K562 (cell line): ENCODE data around the gene PTX3. TPM values are rescaled to one million over a fixed set of nuclear protein-coding genes. Genes with fewer than 3 reads are reported as not detected.

Experiments used
- ATAC-seq: fragments of 200-7000 bp; cut with Tn5 transposase; 3 replicates; pipeline ENCODE4 v1.9.1; 2020; ENCODE audit warnings: moderate library complexity
- BruUV-seq: library from RNA; stranded (reverse); fragments of 400-500 nt; replicated peaks from 2 replicates; lab custom pipeline; 2021; lab: Mats Ljungman, UMichigan
- CTCF ChIA-PET: fragments of 300-600 bp; formaldehyde crosslinking; extraction: SDS; loops from one replicate; lab custom pipeline; 2021; ENCODE audit warnings: low intra/inter-chr PET ratio; lab: Yijun Ruan, JAX
- POLR2A ChIA-PET: fragments of 300-600, 350-650 bp; sonication (Branson Sonifier 250); formaldehyde crosslinking; extraction: SDS; loops from one replicate; lab custom pipeline; 2021; ENCODE audit warnings: antibody characterized with exemption, inconsistent platforms; lab: Yijun Ruan, JAX
- DNase-seq, 4 experiments: peaks; one replicate each; pipeline versions ENCODE4 v3.0.0 to v3.0.0-alpha.2; 2011 to 2018; ENCODE audit warnings: low spot score in 3 of 4, mixed read lengths in 3 of 4; ENCODE audit errors: extremely low read depth in 1 of 4
- FAIRE-seq: peaks from 2 replicates; lab custom pipeline; 2011; peaks lifted over from hg19 to GRCh38; lab: Jason Lieb, UNC
- H2AFZ ChIP-seq: 2 replicates; pipeline ENCODE4 v1.6.0; 2011; ENCODE audit warnings: low read depth, low read length, control low read depth, inconsistent platforms
- H3K27ac ChIP-seq: fragments of 200-600 bp; 3 replicates; pipeline ENCODE4 v1.8.0; 2011; ENCODE audit warnings: low read depth, mild to moderate bottlenecking, control low read depth, inconsistent platforms, low read length, moderate library complexity, mixed read lengths; ENCODE audit errors: extremely low read depth
- H3K27me3 ChIP-seq, 2 experiments: fragments of 300-600 bp in 1 of 2; 2 replicates in 1 of 2; 3 replicates in 1 of 2; pipeline versions ENCODE4 v1.6.0 to v1.8.0; 2011; ENCODE audit warnings: inconsistent platforms in 2 of 2, low read length in 2 of 2, mild to moderate bottlenecking in 1 of 2, mixed read lengths in 1 of 2, moderate library complexity in 1 of 2; ENCODE audit not compliant: control insufficient read depth in 2 of 2, insufficient read depth in 2 of 2
- H3K36me3 ChIP-seq: fragments of 300-600 bp; 3 replicates; pipeline ENCODE4 v1.8.0; 2011; ENCODE audit warnings: mild to moderate bottlenecking, low read length, inconsistent platforms; ENCODE audit not compliant: control insufficient read depth, insufficient read depth
- H3K4me1 ChIP-seq, 2 experiments: fragments of 200-600 bp in 1 of 2; replicated peaks in 1 of 2; 2 replicates in 1 of 2; 3 replicates in 1 of 2; pipeline versions ENCODE4 v1.5.1 to v1.8.0; 2011; ENCODE audit warnings: inconsistent platforms in 2 of 2, low read length in 2 of 2, mild to moderate bottlenecking in 1 of 2, mixed read lengths in 1 of 2, moderate library complexity in 1 of 2; ENCODE audit not compliant: control insufficient read depth in 2 of 2, insufficient read depth in 2 of 2
- H3K4me2 ChIP-seq: 2 replicates; pipeline ENCODE4 v1.6.1; 2011; ENCODE audit warnings: low read length, control low read depth, inconsistent platforms, mixed read lengths; ENCODE audit not compliant: insufficient read depth
- H3K4me3 ChIP-seq: fragments of 200-600 bp; sonication (generic), shearing (Covaris generic); 2 replicates; pipeline ENCODE4 v1.5.1; 2016; ENCODE audit warnings: control low read depth, inconsistent platforms
- H3K79me2 ChIP-seq: fragments of 200-600 bp; 3 replicates; pipeline ENCODE4 v1.8.0; 2011; ENCODE audit warnings: low read length, inconsistent platforms; ENCODE audit not compliant: control insufficient read depth, insufficient read depth
- H3K9ac ChIP-seq, 2 experiments: 2 replicates each; pipeline versions ENCODE4 v1.6.0 to v1.6.1; 2011; ENCODE audit warnings: low read depth in 2 of 2, low read length in 2 of 2, control low read depth in 1 of 2, inconsistent platforms in 1 of 2, mild to moderate bottlenecking in 1 of 2, mixed read lengths in 1 of 2; ENCODE audit not compliant: insufficient read depth in 1 of 2
- H3K9me1 ChIP-seq: one replicate; pipeline ENCODE4 v1.6.0; 2011; ENCODE audit warnings: inconsistent platforms, mild to moderate bottlenecking, low read length, moderate library complexity; ENCODE audit not compliant: control insufficient read depth, insufficient read depth
- H3K9me3 ChIP-seq: replicated peaks from 2 replicates; pipeline ENCODE4 v1.5.1; 2011; ENCODE audit warnings: low read depth, low read length, inconsistent platforms; ENCODE audit not compliant: control insufficient read depth, insufficient read depth
- H4K20me1 ChIP-seq: replicated peaks from 2 replicates; pipeline ENCODE4 v1.6.1; 2011; ENCODE audit warnings: low read length, inconsistent platforms, mixed read lengths; ENCODE audit not compliant: control insufficient read depth, insufficient read depth
- CUX1 ChIP-seq: fragments of 200-800 bp; sonication (Bioruptor generic); IDR thresholded peaks from 2 replicates; pipeline ENCODE4 v1.6.1; 2016; ENCODE audit warnings: missing genetic modification characterization, missing compliant biosample characterization
- HNRNPH1 ChIP-seq: fragments of 200-400 bp; formaldehyde crosslinking; optimal IDR thresholded peaks from 2 replicates; pipeline ENCODE3; 2017; ENCODE audit warnings: low read depth, mild to moderate bottlenecking, low read length, moderate library complexity
- NELFE ChIP-seq: IDR thresholded peaks from 2 replicates; pipeline ENCODE4 v1.6.1; 2011; ENCODE audit warnings: mild to moderate bottlenecking; ENCODE audit not compliant: insufficient read depth, insufficient read length
- POLR2AphosphoS2 ChIP-seq: IDR thresholded peaks from 2 replicates; pipeline ENCODE4 v1.6.1; 2012; ENCODE audit warnings: low read length, improper control_type of control experiment
- PTRF ChIP-seq: fragments of 450-650 bp; IDR thresholded peaks from 2 replicates; pipeline ENCODE4 v1.6.1; 2016; ENCODE audit warnings: mild to moderate bottlenecking, missing genetic modification characterization, missing compliant biosample characterization
- RBBP5 ChIP-seq: fragments of 200-600 bp; sonication (generic); IDR thresholded peaks from 2 replicates; pipeline ENCODE4 v1.6.1; 2012; ENCODE audit warnings: borderline replicate concordance, mild to moderate bottlenecking, low read length, control low read depth, inconsistent platforms; ENCODE audit not compliant: insufficient read depth, poor library complexity, severe bottlenecking
- ZC3H11A ChIP-seq: IDR thresholded peaks from 2 replicates; pipeline ENCODE4 v1.6.1; 2012; ENCODE audit warnings: low read depth, low read length, improper control_type of control experiment
- ZNF584 ChIP-seq: fragments of 200-800 bp; sonication (Bioruptor generic); IDR thresholded peaks from 2 replicates; pipeline ENCODE4 v1.6.1; 2016; ENCODE audit warnings: low read depth, mild to moderate bottlenecking, missing genetic modification characterization, missing compliant biosample characterization
- ZNF589 ChIP-seq: fragments of 200-800 bp; sonication (Bioruptor generic); IDR thresholded peaks from 2 replicates; pipeline ENCODE4 v1.6.1; 2016; ENCODE audit warnings: low read depth, missing genetic modification characterization, missing compliant biosample characterization
- in situ Hi-C: fragments of 300-500 bp; cut with MboI; formaldehyde crosslinking; loops from 4 replicates; pipeline ENCODE4 v1.15.0; 2018; ENCODE audit warnings: inconsistent platforms, mixed read lengths
- intact Hi-C: fragments of 100-400 bp; cut with micrococcal nuclease; formaldehyde crosslinking; loops from 2 replicates; pipeline ENCODE4 v1.14.2; 2022
- polyA plus RNA-seq, 8 experiments: library from polyadenylated mRNA; depleted of rRNA in 4 of 8; stranded (reverse) in 5 of 8; unstranded in 3 of 8; fragments of >200 nt; fragmentation: Nextera tagmentation in 2 of 8; fragmentation: Illumina TruSeq in 1 of 8; extraction: Ambion mirVana in 2 of 8; extraction: Trizol in 1 of 8; gene quantifications; 2 replicates each; pipeline versions ENCODE4 v1.2.1 to v1.2.3, GENCODE V29; 2011 to 2014; ENCODE audit warnings: inconsistent platforms in 1 of 8, missing spikeins in 1 of 8
- total RNA-seq, 7 experiments: library from RNA; depleted of rRNA in 6 of 7; stranded (reverse); fragments of >200 nt in 6 of 7; fragmentation: Illumina TruSeq in 2 of 7; extraction: Trizol in 2 of 7; gene quantifications; 2 replicates each; pipeline versions ENCODE4 v1.2.1 to v1.2.3, GENCODE V29; 2011 to 2021; ENCODE audit warnings: low replicate concordance in 1 of 7
- TF ChIP-seq, protein P1 (sequence below): fragments of 450-650 bp; formaldehyde crosslinking; IDR thresholded peaks from 2 replicates; pipeline ENCODE4 v1.4.0; 2022; ENCODE audit warnings: mild to moderate bottlenecking, moderate library complexity
- TF ChIP-seq, protein P2 (sequence below): sonication (generic); formaldehyde crosslinking; IDR thresholded peaks from 2 replicates; pipeline ENCODE4 v1.5.0; 2020; ENCODE audit warnings: missing genetic modification reagents

Gene PTX3
- total and polyA plus RNA-seq, 9 of the 15 experiments (the other 6 are each of a cell fraction or from before 2014, with no cell fraction given): 0.04 to 0.33 (median 0.15) TPM; not detected in 2

GRCh38 chr3:157414861-157415260, 21.8 kb upstream of the PTX3 start:
- in situ Hi-C loops: no loop called here
- ATAC-seq (no peak), DNase-seq (no peak), FAIRE-seq (no peak)
- Histone ChIP-seq H3K36me3 (no peaks in the 10 kb centered on the region), H4K20me1 (no peaks in the 10 kb centered on the region), H3K27ac (no peak overlapping the region), H3K4me1 (no peaks in the 10 kb centered on the region), H3K9me1 (no peaks in the 10 kb centered on the region), H3K27me3 (0 out of 5 replicates have a peak, but pooled peaks cover 0 to 4% of the 10 kb centered on the region in 2 experiments), H3K9ac (no peak overlapping the region), H3K79me2 (no peaks in the 10 kb centered on the region), H3K9me3 (no peaks in the 10 kb centered on the region), H3K4me3 (no peak overlapping the region), H3K4me2 (no peak overlapping the region), H2AFZ (no peak overlapping the region)
- CTCF ChIA-PET: no interaction called here
- intact Hi-C loops: no loop called here
- TF ChIP-seq, protein P1, sequence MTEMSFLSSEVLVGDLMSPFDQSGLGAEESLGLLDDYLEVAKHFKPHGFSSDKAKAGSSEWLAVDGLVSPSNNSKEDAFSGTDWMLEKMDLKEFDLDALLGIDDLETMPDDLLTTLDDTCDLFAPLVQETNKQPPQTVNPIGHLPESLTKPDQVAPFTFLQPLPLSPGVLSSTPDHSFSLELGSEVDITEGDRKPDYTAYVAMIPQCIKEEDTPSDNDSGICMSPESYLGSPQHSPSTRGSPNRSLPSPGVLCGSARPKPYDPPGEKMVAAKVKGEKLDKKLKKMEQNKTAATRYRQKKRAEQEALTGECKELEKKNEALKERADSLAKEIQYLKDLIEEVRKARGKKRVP (CRISPR knock-in tag): no peak
- TF ChIP-seq, protein P2, sequence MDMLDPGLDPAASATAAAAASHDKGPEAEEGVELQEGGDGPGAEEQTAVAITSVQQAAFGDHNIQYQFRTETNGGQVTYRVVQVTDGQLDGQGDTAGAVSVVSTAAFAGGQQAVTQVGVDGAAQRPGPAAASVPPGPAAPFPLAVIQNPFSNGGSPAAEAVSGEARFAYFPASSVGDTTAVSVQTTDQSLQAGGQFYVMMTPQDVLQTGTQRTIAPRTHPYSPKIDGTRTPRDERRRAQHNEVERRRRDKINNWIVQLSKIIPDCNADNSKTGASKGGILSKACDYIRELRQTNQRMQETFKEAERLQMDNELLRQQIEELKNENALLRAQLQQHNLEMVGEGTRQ: no peak
- no peak for TF ChIP-seq HNRNPH1
- TF ChIP-seq NELFE: no peak
- no peak for TF ChIP-seq CUX1 (CRISPR knock-in tag)
- no peak for TF ChIP-seq ZC3H11A
- TF ChIP-seq RBBP5: no peak
- TF ChIP-seq PTRF (tag): no peak
- TF ChIP-seq POLR2AphosphoS2: no peak
- TF ChIP-seq ZNF584 (CRISPR knock-in tag): no peak
- TF ChIP-seq ZNF589 (CRISPR knock-in tag): no peak
- POLR2A ChIA-PET: no interaction called here
- no TSS peak for BruUV-seq
